Liver (tissue), 9 donors: Measurements from ENCODE around the gene CORO2B. TPM values are rescaled to one million over a fixed set of nuclear protein-coding genes. Genes with fewer than 3 reads are reported as not detected.

Source experiments
- DNase-seq: peaks from one replicate; pipeline ENCODE4 v3.0.0-alpha.2; 2017; ENCODE audit warnings: low spot score
- H3K27ac ChIP-seq, 2 donors: one replicate each; pipeline ENCODE4 v1.7.0; 2013; ENCODE audit warnings: inconsistent platforms in 2 of 2, low read length in 2 of 2, control low read depth in 1 of 2, low read depth in 1 of 2, mild to moderate bottlenecking in 1 of 2
- H3K27me3 ChIP-seq, 4 donors: one replicate each; pipeline versions ENCODE4 v1.6.1 to v1.7.0; 2013; ENCODE audit warnings: low read length in 3 of 4, inconsistent platforms in 1 of 4, mild to moderate bottlenecking in 1 of 4, moderate library complexity in 1 of 4; ENCODE audit not compliant: control insufficient read depth in 4 of 4, insufficient read depth in 4 of 4
- H3K36me3 ChIP-seq, 4 donors: one replicate each; pipeline versions ENCODE4 v1.6.1 to v1.7.0; 2013; ENCODE audit warnings: low read length in 3 of 4, mild to moderate bottlenecking in 3 of 4, low read depth in 1 of 4, moderate library complexity in 1 of 4; ENCODE audit not compliant: control insufficient read depth in 4 of 4, insufficient read depth in 3 of 4
- H3K4me1 ChIP-seq, 4 donors: one replicate each; pipeline versions ENCODE4 v1.6.1 to v1.7.0; 2013; ENCODE audit warnings: low read length in 3 of 4, mild to moderate bottlenecking in 3 of 4, moderate library complexity in 1 of 4; ENCODE audit not compliant: control insufficient read depth in 4 of 4, insufficient read depth in 4 of 4
- H3K4me3 ChIP-seq, 3 donors: one replicate each; pipeline versions ENCODE4 v1.6.1 to v1.7.0; 2013; ENCODE audit warnings: low read length in 3 of 3, control low read depth in 1 of 3, low read depth in 1 of 3, mild to moderate bottlenecking in 1 of 3
- H3K9ac ChIP-seq, 2 donors: one replicate each; pipeline ENCODE4 v1.7.0; 2013; ENCODE audit warnings: low read length in 2 of 2, mild to moderate bottlenecking in 2 of 2, moderate library complexity in 2 of 2, control low read depth in 1 of 2, low read depth in 1 of 2
- H3K9me3 ChIP-seq, 4 donors: one replicate each; pipeline versions ENCODE4 v1.6.1 to v1.7.0; 2013; ENCODE audit warnings: low read length in 3 of 4; ENCODE audit not compliant: control insufficient read depth in 4 of 4
- ATF3 ChIP-seq: IDR thresholded peaks from 2 replicates; pipeline ENCODE4 v1.6.1; 2016; ENCODE audit warnings: antibody characterized with exemption
- CTCF ChIP-seq: fragments of 150-350 bp; IDR thresholded peaks from 2 replicates; pipeline ENCODE4 v1.5.1; 2017; ENCODE audit warnings: improper control_type of control experiment, low read depth, low read length; ENCODE audit not compliant: missing input control
- EGR1 ChIP-seq, 2 donors: IDR thresholded peaks; 2 replicates each; pipeline ENCODE4 v1.6.1; 2016 to 2018; ENCODE audit warnings: antibody characterized with exemption in 2 of 2, low read depth in 2 of 2
- FOXA1 ChIP-seq: IDR thresholded peaks from 2 replicates; pipeline ENCODE4 v1.6.1; 2016; ENCODE audit warnings: antibody characterized with exemption
- FOXA2 ChIP-seq: IDR thresholded peaks from 2 replicates; pipeline ENCODE4 v1.6.1; 2016; ENCODE audit warnings: antibody characterized with exemption
- GABPA ChIP-seq, 2 donors: IDR thresholded peaks in 1 of 2; conservative IDR thresholded peaks in 1 of 2; 2 replicates each; pipeline ENCODE4 v1.6.1; 2016; ENCODE audit warnings: antibody characterized with exemption in 2 of 2, mild to moderate bottlenecking in 1 of 2, moderate library complexity in 1 of 2
- HNF4A ChIP-seq, 2 donors: conservative IDR thresholded peaks; 2 replicates each; pipeline ENCODE4 v1.6.1; 2016; ENCODE audit warnings: antibody characterized with exemption in 2 of 2, mild to moderate bottlenecking in 2 of 2
- HNF4G ChIP-seq: IDR thresholded peaks from 2 replicates; pipeline ENCODE4 v1.6.1; 2016; ENCODE audit warnings: antibody characterized with exemption
- JUND ChIP-seq, 2 donors: IDR thresholded peaks; 2 replicates each; pipeline ENCODE4 v1.6.1; 2016; ENCODE audit warnings: antibody characterized with exemption in 2 of 2
- MAX ChIP-seq: IDR thresholded peaks from 2 replicates; pipeline ENCODE4 v1.6.1; 2016; ENCODE audit warnings: antibody characterized with exemption
- NR2F2 ChIP-seq: IDR thresholded peaks from 2 replicates; pipeline ENCODE4 v1.6.1; 2016; ENCODE audit warnings: antibody characterized with exemption
- RAD21 ChIP-seq, 2 donors: IDR thresholded peaks; 2 replicates each; pipeline ENCODE4 v1.6.1; 2016; ENCODE audit warnings: antibody characterized with exemption in 2 of 2, mild to moderate bottlenecking in 2 of 2
- REST ChIP-seq: IDR thresholded peaks from 2 replicates; pipeline ENCODE4 v1.6.1; 2016; ENCODE audit warnings: antibody characterized with exemption, mild to moderate bottlenecking
- RXRA ChIP-seq, 2 donors: IDR thresholded peaks; 2 replicates each; pipeline ENCODE4 v1.6.1; 2017 to 2018; ENCODE audit warnings: antibody characterized with exemption in 2 of 2, mild to moderate bottlenecking in 1 of 2
- SP1 ChIP-seq: IDR thresholded peaks from 2 replicates; pipeline ENCODE4 v1.6.1; 2018; ENCODE audit warnings: antibody characterized with exemption, mild to moderate bottlenecking
- TAF1 ChIP-seq: conservative IDR thresholded peaks from 2 replicates; pipeline ENCODE4 v1.6.1; 2016; ENCODE audit warnings: antibody characterized with exemption, mild to moderate bottlenecking
- YY1 ChIP-seq: IDR thresholded peaks from 2 replicates; pipeline ENCODE4 v1.6.1; 2016; ENCODE audit warnings: antibody characterized with exemption, mild to moderate bottlenecking
- ZBTB33 ChIP-seq: IDR thresholded peaks from 2 replicates; pipeline ENCODE4 v1.6.1; 2016; ENCODE audit warnings: antibody characterized with exemption
- WGBS: extraction: QIAGEN DNeasy Blood & Tissue Kit; methylation state at CpG from one replicate; pipeline ENCODE4 v1.1.7; 2013; 5-methylcytosine and 5-hydroxymethylcytosine counted together
- polyA plus RNA-seq, 2 donors: library from polyadenylated mRNA; stranded (reverse) in 1 of 2; unstranded in 1 of 2; fragments of 200-250 nt in 1 of 2; fragments of >200 nt in 1 of 2; fragmentation: Nextera tagmentation in 1 of 2; extraction: Ambion mirVana in 1 of 2; gene quantifications; one replicate each; pipeline versions ENCODE4 v1.2.1 to v1.2.3, GENCODE V29; 2013 to 2015
- total RNA-seq, 2 donors: library from RNA; depleted of rRNA; stranded (reverse); fragments of >200 nt; gene quantifications; one replicate each; pipeline ENCODE4 v1.2.3, GENCODE V29; 2014
- donor health status: healthy.
- donor health status: healthy.
- donor health status: healthy.
- donor health status: healthy.
- donor health status: healthy.

CORO2B gene
- total and polyA plus RNA-seq, 4 donors: 0.15 to 0.65 (median 0.52) TPM

- 89% methylated on average over 18 of the region's 18 CpGs for WGBS
- H3K27me3 ChIP-seq: peaks cover 0 to 2% (median 0%) of the 10 kb centered on the region in 4 donors
- TF ChIP-seq FOXA2 (no peak), FOXA1 (no peak), TAF1 (no peak), EGR1 (IDR thresholded peaks at IDR 0.05; ENCODE audit: low read depth in 2 of 2) (no peak), HNF4A (conservative IDR thresholded peaks at IDR 0.05) (no peak), MAX (no peak), ZBTB33 (no peak), GABPA (IDR thresholded peaks at IDR 0.05 in 1 of 2, conservative IDR thresholded peaks at IDR 0.05 in 1 of 2) (no peak), RAD21 (IDR thresholded peaks at IDR 0.05) (no peak), YY1 (no peak), NR2F2 (no peak), JUND (IDR thresholded peaks at IDR 0.05) (no peak), RXRA (IDR thresholded peaks at IDR 0.05) (no peak), ATF3 (no peak), REST (no peak), HNF4G (no peak), SP1 (no peak), CTCF (no peak)
- no peak for DNase-seq
- H3K9me3 ChIP-seq: no peaks in the 10 kb centered on the region
- H3K4me3 ChIP-seq: no peak overlapping the region
- no peak overlapping the region for H3K27ac ChIP-seq
- H3K4me1 ChIP-seq: no peaks in the 10 kb centered on the region
- no peaks in the 10 kb centered on the region for H3K36me3 ChIP-seq
- H3K9ac ChIP-seq: no peak overlapping the region
Observed at GRCh38 chr15:68667800-68668625, 89.2 kb downstream of the CORO2B start.
